ENCODE measurements around the gene OSBP2.

Gene OSBP2

DNA sequence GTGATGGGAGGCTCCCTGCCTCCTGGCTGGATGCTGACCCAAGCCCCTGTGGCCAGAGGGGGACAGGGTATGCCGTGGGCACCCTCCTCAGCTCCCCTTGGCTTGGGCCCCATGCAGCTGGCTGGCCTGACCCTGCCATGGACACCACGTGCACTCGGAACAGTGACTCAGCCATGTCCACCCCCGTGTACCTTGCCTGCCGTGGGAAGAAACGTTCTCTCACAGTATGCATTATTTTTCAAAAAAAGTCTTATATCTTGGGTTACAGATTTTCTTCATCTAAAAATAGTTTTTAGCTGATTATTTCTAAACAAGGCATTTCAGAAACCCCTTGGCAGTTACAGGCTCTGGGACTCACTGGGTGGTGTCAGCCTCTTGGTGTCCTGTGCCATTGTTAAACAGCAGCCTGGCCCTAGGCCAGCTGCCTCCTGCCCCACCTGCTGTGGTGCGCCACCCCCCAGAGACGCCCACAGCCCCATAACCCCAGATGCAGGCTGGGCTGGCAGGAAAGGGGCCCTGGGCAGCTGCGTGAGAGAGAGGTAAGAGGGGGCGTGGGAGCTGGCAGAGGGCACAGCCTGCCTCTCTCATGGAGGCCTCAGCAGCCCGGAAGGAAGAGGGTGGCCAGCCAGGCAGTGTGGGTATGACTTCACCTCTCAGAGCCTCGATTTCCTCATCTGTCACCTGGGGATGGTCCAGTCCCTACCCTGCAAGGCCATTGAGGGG lies 174.2 kb downstream of the OSBP2 start:
- DNase-seq (ENCODE audit: low read depth), result peak; percentile 16

GRCh38 chr22:30869667-30870395 lies 175.2 kb downstream of the OSBP2 start:
- DNase-seq (ENCODE audit: low read depth), result no peak

- DNase-seq (ENCODE audit: low read depth), result no peak
Observed at GRCh38 chr22:30870451-30871345, 176.0 kb downstream of the OSBP2 start.

DNA sequence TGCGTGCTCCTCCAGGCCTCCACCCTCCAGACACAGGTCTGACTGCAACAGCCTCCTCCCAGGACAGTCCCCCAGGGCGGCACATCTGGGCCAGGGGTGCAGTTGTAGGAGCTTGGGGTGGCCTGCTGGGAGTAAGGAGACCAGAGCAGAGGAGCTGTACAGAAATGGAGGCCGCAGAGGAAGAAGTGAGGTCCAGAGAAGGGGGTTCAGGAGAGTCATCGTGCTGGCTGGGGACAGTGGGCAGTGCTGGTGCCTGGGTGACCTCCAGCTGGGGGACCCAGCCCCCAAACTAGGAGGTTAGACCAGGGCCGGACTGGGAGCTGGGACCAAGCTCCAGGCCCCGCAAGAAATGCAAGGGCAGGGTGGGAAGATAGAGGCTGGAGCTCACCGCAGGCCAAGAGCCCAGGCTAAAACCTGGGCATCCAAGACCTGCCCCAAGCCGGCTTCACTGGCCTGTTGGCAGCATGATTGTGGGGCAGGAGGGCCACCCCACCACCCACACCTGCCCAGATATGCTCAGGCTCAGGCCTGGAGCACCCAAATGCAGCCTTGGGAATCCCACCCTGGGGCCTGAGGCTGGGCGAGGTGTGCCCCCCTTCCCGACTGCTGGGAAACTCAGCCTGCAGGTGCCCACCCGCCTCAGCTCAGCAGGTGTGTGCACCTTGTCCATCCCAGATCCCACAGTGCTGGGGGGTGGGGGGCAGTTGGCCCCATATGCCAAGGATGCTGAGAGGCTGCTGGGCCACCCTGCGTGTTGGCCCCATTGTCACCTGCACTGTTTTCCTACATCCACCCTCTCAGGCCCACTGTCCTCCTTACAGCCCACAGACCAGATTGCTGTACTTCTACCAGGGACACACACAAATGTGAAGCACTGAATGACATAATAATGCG lies 177.0 kb downstream of the OSBP2 start:
- DNase-seq (ENCODE audit: low read depth), result no peak

DNA sequence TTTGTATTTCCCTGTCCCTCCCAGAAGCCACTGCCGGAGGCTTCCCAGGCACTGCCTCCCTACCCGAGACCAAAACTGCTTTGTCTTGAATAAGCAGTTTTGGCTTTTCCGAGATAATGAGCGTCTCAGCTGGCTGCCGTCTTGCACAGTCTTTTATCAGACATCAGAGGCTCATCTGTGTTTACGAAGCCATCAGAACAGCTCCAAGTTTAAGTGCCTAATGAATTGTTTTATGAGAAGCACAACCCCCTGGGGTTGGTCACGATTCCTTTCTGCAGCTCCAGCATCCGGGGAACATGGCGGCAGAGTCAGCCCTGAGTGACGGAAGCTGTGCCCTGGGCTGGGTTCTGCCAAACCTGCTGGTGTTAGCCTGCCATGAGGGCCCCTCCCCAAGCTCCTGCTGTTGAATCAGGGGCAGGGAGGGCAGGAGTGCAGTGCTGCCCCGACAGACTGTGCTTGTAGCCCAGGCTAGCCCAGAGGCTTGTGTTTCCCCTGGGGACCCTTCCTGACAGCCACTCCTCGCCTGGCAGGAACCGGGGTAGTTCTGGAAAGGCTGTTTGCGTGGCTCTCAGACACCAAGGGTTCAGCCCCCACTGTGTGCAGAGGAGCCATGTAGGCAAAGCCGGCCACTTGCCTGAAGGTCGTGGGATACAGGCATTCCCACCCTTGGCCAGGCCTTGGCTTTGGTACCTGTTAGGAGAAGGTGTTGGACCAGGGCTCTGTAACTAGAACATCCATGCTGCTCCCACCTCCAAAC lies 177.8 kb downstream of the OSBP2 start:
- DNase-seq (ENCODE audit: low read depth), result no peak

DNA sequence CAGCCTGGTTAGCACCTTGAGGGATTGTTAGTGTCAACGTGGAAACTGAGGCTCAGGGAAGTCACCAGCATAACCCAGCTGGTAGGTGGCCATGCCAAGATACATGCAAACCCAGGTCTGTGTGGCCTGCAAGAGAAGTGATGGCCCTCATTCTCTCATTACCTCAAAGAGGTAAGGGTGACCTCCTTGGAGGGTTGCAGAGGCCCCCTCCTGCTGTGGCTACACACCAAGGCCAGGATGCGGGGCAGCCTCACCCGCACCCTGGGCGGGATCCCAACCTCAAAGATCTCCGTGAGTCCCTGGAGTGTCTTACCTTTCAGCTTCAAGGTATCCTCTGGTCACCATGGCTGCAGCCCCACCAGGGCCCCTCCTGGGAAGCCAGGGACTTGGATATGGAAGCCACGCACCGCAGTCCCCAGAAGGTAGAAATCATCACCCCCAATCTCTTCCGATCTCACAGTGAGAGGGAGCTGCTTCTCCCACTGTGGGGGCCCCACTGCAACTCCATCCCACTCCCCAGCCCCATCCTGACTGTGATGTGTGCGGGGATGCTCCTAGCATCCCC lies 178.5 kb downstream of the OSBP2 start:
- no peak for DNase-seq (ENCODE audit: low read depth)

DNA sequence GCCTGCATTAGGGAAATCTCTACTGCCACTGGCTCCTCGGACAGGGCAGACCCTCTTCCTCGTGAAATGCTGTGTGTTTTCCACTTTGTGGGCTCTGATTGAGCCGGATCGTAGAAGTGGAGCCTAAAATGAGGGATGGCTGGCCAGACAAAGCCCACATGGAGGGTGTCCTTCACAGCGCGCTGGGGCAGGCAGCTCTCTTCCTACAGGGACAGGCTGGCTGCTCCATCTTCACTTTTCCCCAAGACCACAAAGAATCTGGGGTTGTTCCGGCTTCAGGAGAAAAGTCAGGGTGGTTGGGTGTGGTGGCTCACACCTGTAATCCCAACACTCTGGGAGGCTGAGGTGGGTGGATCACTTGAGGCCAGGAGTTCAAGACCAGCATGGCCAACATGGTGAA lies 179.0 kb downstream of the OSBP2 start:
- no peak for DNase-seq (ENCODE audit: low read depth)

DNA sequence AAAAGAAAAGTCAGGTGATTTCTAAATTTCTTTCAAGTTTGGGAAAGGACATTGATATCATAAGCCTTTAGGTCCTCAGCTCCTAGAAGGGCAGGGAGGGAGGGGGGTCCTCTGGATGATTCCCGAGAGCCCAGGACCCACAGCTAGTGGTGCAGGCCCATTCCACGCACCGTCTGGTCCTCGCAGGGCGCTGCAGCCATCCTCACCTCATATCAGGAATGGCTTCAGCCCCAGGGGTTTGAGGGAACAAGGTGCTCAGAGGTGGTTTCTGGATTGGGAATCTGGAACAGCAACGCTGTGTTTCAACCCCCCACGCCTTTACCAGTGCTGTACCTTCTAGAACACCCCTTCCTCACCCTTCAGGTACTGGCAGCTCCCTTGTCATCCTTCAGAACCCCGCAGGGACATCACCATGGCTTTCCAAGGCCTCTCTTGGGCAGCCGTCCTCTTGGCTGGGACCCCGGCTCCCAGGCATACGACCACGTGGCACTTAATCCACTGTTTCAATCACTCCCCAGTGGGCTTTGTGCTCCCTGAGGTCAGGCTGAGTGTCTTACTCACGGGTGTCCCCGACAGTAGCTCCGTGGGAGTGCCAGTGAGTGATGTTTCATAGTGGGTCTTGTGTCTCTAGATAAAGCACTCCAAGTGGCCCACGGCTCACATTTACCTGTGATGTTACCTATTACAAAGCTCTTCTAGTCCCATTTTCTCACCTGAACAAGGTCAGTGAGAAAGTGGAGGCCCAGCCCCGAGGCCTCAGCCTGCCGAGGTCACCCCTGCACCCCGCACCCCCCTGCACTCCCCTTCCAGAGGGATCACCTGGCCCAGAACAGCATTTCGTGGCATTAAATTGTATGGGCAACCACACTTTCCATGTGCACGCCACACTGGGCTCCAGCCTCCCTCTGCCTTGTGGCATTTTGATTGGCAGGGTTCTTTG lies 180.0 kb downstream of the OSBP2 start:
- DNase-seq (ENCODE audit: low read depth), result no peak

GRCh38 chr22:30875481-30876215 lies 181.0 kb downstream of the OSBP2 start:
- peak; percentile 4 for DNase-seq (ENCODE audit: low read depth)

GRCh38 chr22:30876221-30876751 lies 181.6 kb downstream of the OSBP2 start:
- no peak for DNase-seq (ENCODE audit: low read depth)

GRCh38 chr22:30876915-30877553 lies 182.4 kb downstream of the OSBP2 start:
- DNase-seq (ENCODE audit: low read depth), result peak; percentile 23

DNA sequence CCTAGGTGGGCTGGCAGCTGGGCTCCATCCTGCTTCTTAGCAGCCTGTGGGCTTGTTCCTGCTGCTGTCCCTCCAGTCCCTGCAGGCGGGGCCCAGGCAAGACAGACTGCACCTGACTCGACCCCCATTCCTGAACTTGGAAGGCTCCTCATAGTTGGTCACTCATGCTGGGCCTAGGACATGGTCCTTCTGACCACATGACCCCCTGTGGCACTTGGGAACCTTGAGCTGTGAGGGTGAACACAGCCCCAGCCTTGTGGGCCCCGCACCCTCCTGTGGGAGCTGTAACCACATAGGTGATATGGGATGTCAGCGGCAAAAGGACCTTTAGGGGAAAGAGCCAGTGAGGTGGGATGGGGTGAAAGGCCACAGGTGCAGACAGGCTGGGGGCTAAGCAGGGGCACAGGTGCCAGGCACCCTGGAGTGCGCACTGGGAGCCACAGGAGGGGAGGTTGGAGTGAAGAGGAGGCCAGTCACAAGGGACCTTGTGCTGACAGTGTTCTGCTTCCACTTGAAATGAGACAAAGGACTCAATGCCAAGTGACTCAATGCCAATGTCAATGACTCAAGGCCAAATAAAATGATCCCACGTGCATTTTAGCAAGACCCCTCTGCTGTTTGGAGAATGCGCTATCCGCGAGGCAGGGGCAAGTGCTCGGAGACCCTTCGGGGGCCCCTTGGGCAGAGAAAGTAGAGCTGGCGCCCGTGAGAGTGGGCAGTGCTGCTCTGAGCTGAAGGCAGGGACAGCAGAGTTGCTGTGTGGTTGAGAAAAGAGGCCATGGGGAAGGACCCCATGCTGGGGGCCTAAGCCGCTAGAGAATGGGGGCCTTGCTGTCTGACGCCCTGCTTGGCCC lies 183.2 kb downstream of the OSBP2 start:
- DNase-seq (ENCODE audit: low read depth), result no peak

GRCh38 chr22:30878516-30879414 lies 184.1 kb downstream of the OSBP2 start:
- peak; percentile 4 for DNase-seq (ENCODE audit: low read depth)

GRCh38 chr22:30879415-30879797 lies 184.7 kb downstream of the OSBP2 start:
- no peak for DNase-seq (ENCODE audit: low read depth)

- no peak for DNase-seq (ENCODE audit: low read depth)
Observed at GRCh38 chr22:30880181-30880601, 185.5 kb downstream of the OSBP2 start.

DNA sequence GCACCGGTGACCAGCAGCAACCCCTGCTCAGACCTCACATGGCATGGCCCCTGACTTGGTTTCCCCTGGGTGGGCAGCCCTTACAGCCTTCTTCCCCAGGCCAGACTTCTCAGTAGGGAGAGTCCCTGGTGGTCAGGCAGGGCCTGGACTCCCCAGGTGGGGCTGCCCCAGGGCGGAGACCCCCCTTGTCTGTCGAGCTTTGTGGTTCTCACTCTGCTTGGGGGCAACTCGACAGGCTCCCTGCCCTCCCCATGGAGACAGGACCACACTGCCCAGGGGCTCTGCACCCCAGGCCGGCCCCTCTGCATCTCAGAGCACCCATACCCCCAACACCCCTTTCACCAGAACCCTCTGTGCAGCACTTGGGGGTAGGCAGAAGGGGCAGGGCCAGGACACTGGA lies 186.2 kb downstream of the OSBP2 start:
- DNase-seq (ENCODE audit: low read depth), result no peak

Measured in EH (cell line).